HEK293T (cell line): ENCODE data around the gene VIT.

ENCODE experiments used
- FOXM1 ChIP-seq: fragments of 450-650 bp; IDR thresholded peaks from 2 replicates; pipeline ENCODE4 v1.6.1; 2017; ENCODE audit warnings: mild to moderate bottlenecking, borderline replicate concordance
- L3MBTL2 ChIP-seq: fragments of 450-650 bp; conservative IDR thresholded peaks from 2 replicates; pipeline ENCODE4 v1.6.1; 2016; ENCODE audit warnings: mild to moderate bottlenecking
- SUZ12 ChIP-seq: fragments of 450-650 bp; IDR thresholded peaks from 2 replicates; pipeline ENCODE4 v1.6.1; 2016; ENCODE audit warnings: mild to moderate bottlenecking

- no peak for TF ChIP-seq FOXM1
- no peak for TF ChIP-seq SUZ12
- no peak for TF ChIP-seq L3MBTL2
These were observed 10.5 kb downstream of the VIT start for GRCh38 chr2:36707050-36707449.
